Kidney (tissue), 14 donors: ENCODE data around the gene RNF214. TPM values are rescaled to one million over a fixed set of nuclear protein-coding genes. Genes with fewer than 3 reads are reported as not detected.

Experiments used
- DNase-seq, 5 donors: peaks; one replicate each; pipeline ENCODE4 v3.0.0-alpha.2; 2013 to 2020
- FAIRE-seq: peaks from 2 replicates; lab custom pipeline; 2012; peaks lifted over from hg19 to GRCh38; lab: Jason Lieb, UNC
- H3K27ac ChIP-seq, 2 donors: one replicate each; pipeline ENCODE4 v1.7.0; 2013; ENCODE audit warnings: low read depth in 2 of 2, low read length in 2 of 2, inconsistent platforms in 1 of 2
- H3K27me3 ChIP-seq: one replicate; pipeline ENCODE4 v1.7.1; 2013; ENCODE audit warnings: low read length, inconsistent platforms; ENCODE audit not compliant: control insufficient read depth, insufficient read depth
- H3K36me3 ChIP-seq, 3 donors: one replicate each; pipeline versions ENCODE4 v1.7.0 to v1.7.1; 2013; ENCODE audit warnings: low read length in 3 of 3, control low read depth in 1 of 3, inconsistent platforms in 1 of 3; ENCODE audit not compliant: insufficient read depth in 3 of 3, control insufficient read depth in 2 of 3
- H3K4me1 ChIP-seq, 3 donors: one replicate each; pipeline versions ENCODE4 v1.7.0 to v1.7.1; 2013; ENCODE audit warnings: low read length in 3 of 3, inconsistent platforms in 1 of 3, low read depth in 1 of 3; ENCODE audit not compliant: control insufficient read depth in 2 of 3, insufficient read depth in 2 of 3
- H3K4me3 ChIP-seq, 3 donors: one replicate each; pipeline versions ENCODE4 v1.7.0 to v1.8.1; 2013; ENCODE audit warnings: low read length in 3 of 3, control low read depth in 1 of 3, inconsistent platforms in 1 of 3
- H3K9ac ChIP-seq, 3 donors: one replicate each; pipeline versions ENCODE4 v1.7.0 to v1.7.1; 2013; ENCODE audit warnings: low read length in 3 of 3, control low read depth in 1 of 3, inconsistent platforms in 1 of 3
- H3K9me3 ChIP-seq, 3 donors: one replicate each; pipeline versions ENCODE4 v1.7.0 to v1.7.1; 2013; ENCODE audit warnings: low read length in 3 of 3, control low read depth in 1 of 3, inconsistent platforms in 1 of 3; ENCODE audit not compliant: control insufficient read depth in 2 of 3, insufficient read depth in 1 of 3
- CTCF ChIP-seq: IDR thresholded peaks from 3 replicates; pipeline ENCODE4 v1.5.1; 2012; ENCODE audit warnings: mild to moderate bottlenecking, moderate library complexity, borderline replicate concordance; ENCODE audit not compliant: insufficient read depth; ENCODE audit errors: extremely low read depth
- intact Hi-C: fragments of 100-400 bp; cut with DNase I; formaldehyde crosslinking; loops from one replicate; pipeline ENCODE4 v1.11.1; 2022
- polyA plus RNA-seq: library from polyadenylated mRNA; stranded (reverse); fragments of 350-450 nt; fragmentation: Illumina TruSeq; extraction: RNeasy Lipid Tissue Mini Kit (QIAGEN cat#74804); gene quantifications from one replicate; pipeline ENCODE4 v1.2.3, GENCODE V29; 2014; ENCODE audit warnings: low read depth, low replicate concordance; ENCODE audit not compliant: insufficient read depth
- total RNA-seq: library from RNA; stranded (reverse); fragmentation: NEBNext Ultra II Directional; extraction: Animal tissue kit (Norgen Biotek cat#: 25700); gene quantifications from one replicate; pipeline ENCODE4 v1.2.1, GENCODE V29; 2021
- donor health status: control.
- donor health status: control.
- donor health status: control.
- donor health status: control.
- donor health status: control.
- donor health status: DM: yes; HTN: yes; CAD: no.
- donor health status: Normal renal cell carcinoma (clear cell type).

RNF214 gene
- total and polyA plus RNA-seq, 2 donors from 2014 or later, result 8.5 to 24.7 TPM

- intact Hi-C loops, result no loop called here
- Histone ChIP-seq H3K9me3 (no peaks in the 10 kb centered on the region), H3K36me3 (peaks cover 0 to under 1% (median 0%) of the 10 kb centered on the region in 3 donors), H3K9ac (no peak overlapping the region), H3K27me3 (no peaks in the 10 kb centered on the region), H3K27ac (no peak overlapping the region), H3K4me3 (no peak overlapping the region), H3K4me1 (peaks cover 0 to 5% (median 5%) of the 10 kb centered on the region in 3 donors)
- FAIRE-seq, result no peak
- no peak for TF ChIP-seq CTCF
- no peak for DNase-seq
These were observed 101.4 kb downstream of the RNF214 start for GRCh38 chr11:117333917-117334316.

GRCh38 chr11:117334896-117335295, 102.4 kb downstream of the RNF214 start:
- peaks cover 0 to 3% (median 0%) of the 10 kb centered on the region in 3 donors for H3K36me3 ChIP-seq
- no peaks in the 10 kb centered on the region for H3K4me1 ChIP-seq
- no peak overlapping the region for H3K27ac ChIP-seq
- no peak overlapping the region for H3K9ac ChIP-seq
- no peaks in the 10 kb centered on the region for H3K27me3 ChIP-seq
- H3K9me3 ChIP-seq, result no peaks in the 10 kb centered on the region
- no peak for TF ChIP-seq CTCF
- intact Hi-C loops, result no loop called here
- DNase-seq (no peak), FAIRE-seq (no peak)
- no peak overlapping the region for H3K4me3 ChIP-seq

DNA sequence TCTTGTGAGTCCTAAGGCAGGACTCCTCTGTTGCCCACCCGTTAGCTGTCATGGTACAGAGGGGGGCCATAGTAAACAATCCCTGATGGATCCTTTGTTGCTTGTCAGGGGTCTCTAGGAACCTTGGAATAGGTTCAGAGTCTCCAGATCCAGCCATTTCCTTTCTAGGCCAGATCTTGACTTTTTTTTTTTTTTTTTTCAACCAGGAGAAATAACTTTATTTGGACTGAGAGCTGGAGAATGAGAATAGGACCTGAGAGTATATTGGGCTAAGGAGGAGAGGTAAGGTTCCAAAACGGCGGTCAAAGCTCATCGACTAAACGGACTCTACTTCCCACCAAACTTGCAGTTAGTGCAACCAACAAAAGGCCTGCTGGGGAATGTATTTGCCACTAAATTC, 102.9 kb downstream of the RNF214 start:
- no peaks in the 10 kb centered on the region for H3K4me1 ChIP-seq
- peaks cover 0 to 3% (median 0%) of the 10 kb centered on the region in 3 donors for H3K36me3 ChIP-seq
- H3K9ac ChIP-seq, result no peak overlapping the region
- H3K4me3 ChIP-seq, result no peak overlapping the region
- no peaks in the 10 kb centered on the region for H3K27me3 ChIP-seq
- no peaks in the 10 kb centered on the region for H3K9me3 ChIP-seq
- TF ChIP-seq CTCF, result no peak
- H3K27ac ChIP-seq, result no peak overlapping the region
- FAIRE-seq, result no peak
- intact Hi-C loops, result no loop called here
- DNase-seq, result no peak

Other genes with a start within 250 kb of the RNF214 start
- gene SIK3, start 134.2 kb upstream of the RNF214 start, total RNA-seq, result 50.7 TPM
- 12.3 TPM for gene SIK3, start 134.2 kb upstream of the RNF214 start, polyA plus RNA-seq
- 90.2 TPM for gene PAFAH1B2, start 88.4 kb upstream of the RNF214 start, total RNA-seq
- gene PAFAH1B2, start 88.4 kb upstream of the RNF214 start, polyA plus RNA-seq, result 29.4 TPM
- 37.4 TPM for gene SIDT2, start 53.9 kb upstream of the RNF214 start, total RNA-seq
- gene SIDT2, start 53.9 kb upstream of the RNF214 start, polyA plus RNA-seq, result 16.4 TPM
- 846 TPM for gene TAGLN, start 33.3 kb upstream of the RNF214 start, total RNA-seq
- gene TAGLN, start 33.3 kb upstream of the RNF214 start, polyA plus RNA-seq, result 776 TPM
- 70.2 TPM for gene PCSK7, start 598 bp upstream of the RNF214 start, total RNA-seq
- gene PCSK7, start 598 bp upstream of the RNF214 start, polyA plus RNA-seq, result 14.5 TPM
- gene BACE1-AS, start 58.7 kb downstream of the RNF214 start, total RNA-seq, result 8.9 TPM
- gene BACE1-AS, start 58.7 kb downstream of the RNF214 start, polyA plus RNA-seq, result 8.0 TPM
- gene BACE1, start 83.6 kb downstream of the RNF214 start, total RNA-seq, result 24.5 TPM
- 11.7 TPM for gene BACE1, start 83.6 kb downstream of the RNF214 start, polyA plus RNA-seq
- 30.7 TPM for gene CEP164, start 95.2 kb downstream of the RNF214 start, total RNA-seq
- gene CEP164, start 95.2 kb downstream of the RNF214 start, polyA plus RNA-seq, result 7.9 TPM